Measurements from ENCODE around the gene ANXA9.

ANXA9 gene

GRCh38 chr1:150981177-150981804, 801 bp upstream of the ANXA9 start:
- no peak overlapping the region for H3K4me3 ChIP-seq (ENCODE audit: control insufficient read depth, low read depth, low read length)
- no peak for TF ChIP-seq CTCF (IDR thresholded peaks at IDR 0.05; ENCODE audit: control insufficient read depth, insufficient read depth, low read depth, low read length, missing control alignments)
- no peak for DNase-seq (ENCODE audit: low read depth)

GRCh38 chr1:150985179-150985825, 3.2 kb downstream of the ANXA9 start:
- TF ChIP-seq CTCF (IDR thresholded peaks at IDR 0.05; ENCODE audit: control insufficient read depth, insufficient read depth, low read depth, low read length, missing control alignments): no peak
- DNase-seq (ENCODE audit: low read depth): no peak
- H3K4me3 ChIP-seq (ENCODE audit: control insufficient read depth, low read depth, low read length): no peak overlapping the region

- no peak for TF ChIP-seq CTCF (IDR thresholded peaks at IDR 0.05; ENCODE audit: control insufficient read depth, insufficient read depth, low read depth, low read length, missing control alignments)
- no peak for DNase-seq (ENCODE audit: low read depth)
- no peak overlapping the region for H3K4me3 ChIP-seq (ENCODE audit: control insufficient read depth, low read depth, low read length)
Observed at GRCh38 chr1:150987924-150988323, 5.8 kb downstream of the ANXA9 start.

DNA sequence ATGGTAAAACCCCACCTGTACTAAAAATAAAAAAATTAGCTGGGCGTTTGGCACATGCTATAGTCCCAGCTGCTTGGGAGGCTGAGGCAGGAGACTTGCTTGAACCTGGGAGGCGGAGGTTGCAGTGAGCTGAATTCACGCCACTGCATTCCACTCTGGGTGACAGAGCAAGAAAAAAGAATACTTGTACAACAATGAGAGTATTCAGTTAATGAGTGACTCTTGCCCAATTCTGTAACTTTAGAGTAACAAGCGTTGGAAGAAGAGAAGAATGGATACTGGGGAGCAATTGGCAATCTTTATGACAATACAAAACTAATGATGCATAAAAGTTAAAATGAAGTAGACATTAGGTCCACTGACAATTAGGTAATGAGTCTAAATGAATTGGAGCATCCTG, 10.5 kb downstream of the ANXA9 start:
- TF ChIP-seq CTCF (IDR thresholded peaks at IDR 0.05; ENCODE audit: control insufficient read depth, insufficient read depth, low read depth, low read length, missing control alignments): no peak

GRCh38 chr1:150994248-150994647, 12.2 kb downstream of the ANXA9 start:
- no peak for DNase-seq (ENCODE audit: low read depth)
- TF ChIP-seq CTCF (IDR thresholded peaks at IDR 0.05; ENCODE audit: control insufficient read depth, insufficient read depth, low read depth, low read length, missing control alignments): no peak
- no peak overlapping the region for H3K4me3 ChIP-seq (ENCODE audit: control insufficient read depth, low read depth, low read length)

More for the DNA sequence above, 10.5 kb downstream of the ANXA9 start:
- H3K4me3 ChIP-seq (ENCODE audit: control insufficient read depth, low read depth, low read length): no peak overlapping the region
- no peak for DNase-seq (ENCODE audit: low read depth)

DNA sequence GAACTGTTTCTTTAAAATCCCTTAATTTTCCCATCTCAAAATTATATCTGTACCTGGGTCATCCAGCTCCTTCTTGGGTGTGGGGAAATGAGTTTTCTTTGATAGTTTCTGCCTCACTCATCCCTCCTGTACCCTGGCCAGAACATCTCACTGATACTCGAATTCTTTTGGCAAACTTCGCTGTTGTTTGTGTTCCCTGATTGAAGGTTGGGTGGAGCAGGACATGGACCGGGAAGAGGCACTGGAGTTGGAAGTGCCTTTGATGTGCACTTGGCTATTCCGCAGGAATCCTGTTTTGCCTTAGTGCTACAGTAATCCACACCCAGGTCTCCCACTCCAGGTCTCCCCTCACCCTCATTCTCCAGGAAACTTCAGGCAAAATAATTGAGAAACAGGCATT, 13.4 kb downstream of the ANXA9 start:
- DNase-seq (ENCODE audit: low read depth): no peak
- no peak overlapping the region for H3K4me3 ChIP-seq (ENCODE audit: control insufficient read depth, low read depth, low read length)
- no peak for TF ChIP-seq CTCF (IDR thresholded peaks at IDR 0.05; ENCODE audit: control insufficient read depth, insufficient read depth, low read depth, low read length, missing control alignments)
